ENCODE data around the gene ACOXL. TPM values are rescaled to one million over a fixed set of nuclear protein-coding genes. Genes with fewer than 3 reads are reported as not detected.

The ACOXL gene
- total and polyA plus RNA-seq, 9 of the 15 experiments (the other 6 are each of a cell fraction or from before 2014, with no cell fraction given) = 0.31 to 0.56 TPM; not detected in 7

DNA sequence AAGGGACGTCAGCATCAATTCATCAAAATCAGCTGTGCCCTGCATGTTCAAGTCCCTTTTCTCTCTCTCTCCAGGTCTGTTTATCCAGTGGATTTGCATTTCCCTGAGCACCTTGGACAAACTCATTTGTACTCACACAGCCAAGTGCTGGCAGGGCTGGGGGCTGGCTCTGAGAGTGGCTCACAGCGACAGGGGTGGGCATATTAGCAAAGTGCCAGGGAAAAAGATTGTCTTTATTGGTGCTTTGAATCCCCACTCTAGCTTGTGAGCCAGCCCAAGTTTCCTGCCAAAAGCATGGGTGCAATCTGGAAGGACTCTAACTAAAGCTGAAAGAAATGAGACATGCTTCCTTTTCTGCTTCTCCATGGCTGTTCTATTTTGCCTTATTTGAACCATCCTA, 56.6 kb downstream of the ACOXL start (continued):
- TF ChIP-seq FOXK2 (conservative IDR thresholded peaks at IDR 0.05 in 1 of 2, IDR thresholded peaks at IDR 0.05 in 1 of 2; ENCODE audit: low read depth in 2 of 2) (no peak), SAP30 (IDR thresholded peaks at IDR 0.05; ENCODE audit: borderline replicate concordance, insufficient read depth, low read depth, low read length, poor library complexity, severe bottlenecking) (no peak), ZBTB1 (CRISPR knock-in tag; IDR thresholded peaks at IDR 0.05; ENCODE audit: borderline replicate concordance, low read depth) (no peak), POLR2H (tag; IDR thresholded peaks at IDR 0.05; ENCODE audit: low read depth) (no peak), ZFP30 (CRISPR knock-in tag; IDR thresholded peaks at IDR 0.05; ENCODE audit: borderline replicate concordance) (no peak)
- TF ChIP-seq, protein P1, sequence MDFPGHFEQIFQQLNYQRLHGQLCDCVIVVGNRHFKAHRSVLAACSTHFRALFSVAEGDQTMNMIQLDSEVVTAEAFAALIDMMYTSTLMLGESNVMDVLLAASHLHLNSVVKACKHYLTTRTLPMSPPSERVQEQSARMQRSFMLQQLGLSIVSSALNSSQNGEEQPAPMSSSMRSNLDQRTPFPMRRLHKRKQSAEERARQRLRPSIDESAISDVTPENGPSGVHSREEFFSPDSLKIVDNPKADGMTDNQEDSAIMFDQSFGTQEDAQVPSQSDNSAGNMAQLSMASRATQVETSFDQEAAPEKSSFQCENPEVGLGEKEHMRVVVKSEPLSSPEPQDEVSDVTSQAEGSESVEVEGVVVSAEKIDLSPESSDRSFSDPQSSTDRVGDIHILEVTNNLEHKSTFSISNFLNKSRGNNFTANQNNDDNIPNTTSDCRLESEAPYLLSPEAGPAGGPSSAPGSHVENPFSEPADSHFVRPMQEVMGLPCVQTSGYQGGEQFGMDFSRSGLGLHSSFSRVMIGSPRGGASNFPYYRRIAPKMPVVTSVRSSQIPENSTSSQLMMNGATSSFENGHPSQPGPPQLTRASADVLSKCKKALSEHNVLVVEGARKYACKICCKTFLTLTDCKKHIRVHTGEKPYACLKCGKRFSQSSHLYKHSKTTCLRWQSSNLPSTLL (IDR thresholded peaks at IDR 0.05) = no peak

DNA sequence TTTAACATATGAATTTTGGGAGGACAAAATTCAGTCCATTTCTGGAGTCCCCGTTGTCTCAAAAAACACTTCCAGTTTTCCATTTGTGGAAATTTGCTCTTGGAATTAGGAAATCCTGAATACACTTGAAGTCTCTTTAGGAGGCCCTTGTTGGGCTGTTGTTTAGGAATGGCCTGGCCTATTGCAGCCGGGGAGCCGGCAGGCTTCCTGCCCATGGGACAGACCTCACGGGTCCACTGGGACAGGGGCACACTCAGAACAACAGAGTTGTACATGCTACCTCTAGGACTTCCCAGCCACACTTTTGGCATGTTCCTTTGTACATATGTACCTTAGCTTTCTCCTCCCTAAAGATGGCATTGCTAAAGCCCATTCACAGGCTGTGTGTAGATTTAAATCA, 57.3 kb downstream of the ACOXL start:
- no peak for ATAC-seq
- TF ChIP-seq PHB2 (IDR thresholded peaks at IDR 0.05; ENCODE audit: low read depth) (no peak), ZNF280A (IDR thresholded peaks at IDR 0.05; ENCODE audit: low read depth, partially characterized antibody) (no peak), ZNF592 (IDR thresholded peaks at IDR 0.05) (no peak), RFX5 (IDR thresholded peaks at IDR 0.05; ENCODE audit: low read depth, low read length) (no peak), KAT2B (IDR thresholded peaks at IDR 0.05; ENCODE audit: low read depth, low read length) (no peak)
- TF ChIP-seq, protein P2, sequence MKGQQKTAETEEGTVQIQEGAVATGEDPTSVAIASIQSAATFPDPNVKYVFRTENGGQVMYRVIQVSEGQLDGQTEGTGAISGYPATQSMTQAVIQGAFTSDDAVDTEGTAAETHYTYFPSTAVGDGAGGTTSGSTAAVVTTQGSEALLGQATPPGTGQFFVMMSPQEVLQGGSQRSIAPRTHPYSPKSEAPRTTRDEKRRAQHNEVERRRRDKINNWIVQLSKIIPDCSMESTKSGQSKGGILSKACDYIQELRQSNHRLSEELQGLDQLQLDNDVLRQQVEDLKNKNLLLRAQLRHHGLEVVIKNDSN (CRISPR knock-in tag; IDR thresholded peaks at IDR 0.05) = no peak

More for the DNA sequence above, 57.3 kb downstream of the ACOXL start:
- Histone ChIP-seq H3K79me2 (ENCODE audit: control insufficient read depth, insufficient read depth, low read length) (no peaks in the 10 kb centered on the region), H2AFZ (ENCODE audit: low read depth, low read length) (no peak overlapping the region), H3K9me3 (replicated peaks; ENCODE audit: control insufficient read depth, insufficient read depth, low read depth, low read length) (no peaks in the 10 kb centered on the region), H3K27ac (ENCODE audit: extremely low read depth, low read depth, low read length) (no peak overlapping the region), H3K4me2 (ENCODE audit: insufficient read depth, low read length) (no peak overlapping the region), H4K20me1 (replicated peaks; ENCODE audit: control insufficient read depth, insufficient read depth, low read length) (0 out of 2 replicates have a peak, but pooled peaks cover 6% of the 10 kb centered on the region), H3K4me1 (replicated peaks in 1 of 2; ENCODE audit: control insufficient read depth in 2 of 2, insufficient read depth in 2 of 2, low read length in 2 of 2) (no peaks in the 10 kb centered on the region), H3K4me3 (no peak overlapping the region), H3K36me3 (ENCODE audit: control insufficient read depth, insufficient read depth, low read length) (no peaks in the 10 kb centered on the region), H3K27me3 (ENCODE audit: control insufficient read depth in 2 of 2, insufficient read depth in 2 of 2, low read length in 2 of 2) (peaks cover 13 to 26% of the 10 kb centered on the region in 2 experiments; a peak in 3 of 5 replicates), H3K9me1 (ENCODE audit: control insufficient read depth, insufficient read depth, low read length) (no peaks in the 10 kb centered on the region), H3K9ac (ENCODE audit: insufficient read depth in 1 of 2, low read depth in 2 of 2, low read length in 2 of 2) (no peak overlapping the region)
- ChIA-PET CTCF (ENCODE audit: low intra/inter-chr PET ratio) (no interaction called here), POLR2A (no interaction called here)
- intact Hi-C loops (cut with micrococcal nuclease) = no loop called here
- FAIRE-seq (no peak), DNase-seq (ENCODE audit: extremely low read depth in 1 of 4, low spot score in 3 of 4) (no peak)
- in situ Hi-C loops (cut with MboI) = no loop called here
- no TSS peak for BruUV-seq (replicated peaks)
- WGBS (ENCODE audit: insufficient coverage, low coverage, missing lambda C conversion rate) = 0% methylated on average over 4 of the region's 4 CpGs

Data from K562 (cell line).